T follicular helper cell (primary cell): Measurements from ENCODE around the gene BCL6B.
"Not testable (repeated sequence)": the region's sequence is repeated elsewhere in the genome, so short reads cannot be mapped to it uniquely, and the experiment has no call there.

Source experiments
- DNase-seq: peaks from one replicate; pipeline ENCODE4 v3.0.0-alpha.2; 2020; ENCODE audit warnings: low read depth

The BCL6B gene

DNA sequence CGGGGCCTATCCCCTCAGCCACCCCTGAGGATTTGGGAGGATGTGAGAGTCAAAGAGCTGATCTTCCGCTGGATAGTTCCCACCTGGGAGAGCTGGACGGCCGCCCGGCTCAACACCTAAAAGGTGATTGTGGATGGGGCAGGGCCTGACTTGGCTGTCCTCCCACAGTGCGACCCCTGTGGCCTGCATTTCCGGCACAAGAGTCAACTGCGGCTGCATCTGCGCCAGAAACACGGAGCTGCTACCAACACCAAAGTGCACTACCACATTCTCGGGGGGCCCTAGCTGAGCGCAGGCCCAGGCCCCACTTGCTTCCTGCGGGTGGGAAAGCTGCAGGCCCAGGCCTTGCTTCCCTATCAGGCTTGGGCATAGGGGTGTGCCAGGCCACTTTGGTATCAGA, 4.5 kb downstream of the BCL6B start:
- no peak for DNase-seq

DNA sequence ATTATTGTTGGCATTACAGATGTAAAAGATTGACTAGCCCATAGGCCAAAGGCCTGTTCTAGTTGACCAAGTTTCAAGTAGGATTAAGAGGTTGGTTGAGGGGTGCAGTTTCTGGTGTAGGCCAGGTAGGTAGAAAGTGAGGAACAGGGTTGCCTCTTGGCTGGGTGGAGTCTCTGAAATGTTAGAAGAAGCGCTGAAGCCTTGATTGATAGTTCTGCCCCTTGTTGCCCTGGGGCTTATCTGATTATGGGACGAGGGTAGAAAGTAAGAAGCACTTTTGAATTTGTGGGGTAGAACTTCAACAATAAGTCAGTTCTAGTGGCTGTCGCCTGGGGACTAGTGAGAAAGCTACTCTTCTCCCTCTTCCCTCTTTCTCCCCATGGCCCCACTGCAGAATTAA, 6.2 kb downstream of the BCL6B start:
- no peak for DNase-seq

- DNase-seq = peak; percentile 37
Measured at GRCh38 chr17:7029659-7030058, 6.8 kb downstream of the BCL6B start.

- no peak for DNase-seq
Measured at GRCh38 chr17:7034955-7035590, 12.2 kb downstream of the BCL6B start.

DNA sequence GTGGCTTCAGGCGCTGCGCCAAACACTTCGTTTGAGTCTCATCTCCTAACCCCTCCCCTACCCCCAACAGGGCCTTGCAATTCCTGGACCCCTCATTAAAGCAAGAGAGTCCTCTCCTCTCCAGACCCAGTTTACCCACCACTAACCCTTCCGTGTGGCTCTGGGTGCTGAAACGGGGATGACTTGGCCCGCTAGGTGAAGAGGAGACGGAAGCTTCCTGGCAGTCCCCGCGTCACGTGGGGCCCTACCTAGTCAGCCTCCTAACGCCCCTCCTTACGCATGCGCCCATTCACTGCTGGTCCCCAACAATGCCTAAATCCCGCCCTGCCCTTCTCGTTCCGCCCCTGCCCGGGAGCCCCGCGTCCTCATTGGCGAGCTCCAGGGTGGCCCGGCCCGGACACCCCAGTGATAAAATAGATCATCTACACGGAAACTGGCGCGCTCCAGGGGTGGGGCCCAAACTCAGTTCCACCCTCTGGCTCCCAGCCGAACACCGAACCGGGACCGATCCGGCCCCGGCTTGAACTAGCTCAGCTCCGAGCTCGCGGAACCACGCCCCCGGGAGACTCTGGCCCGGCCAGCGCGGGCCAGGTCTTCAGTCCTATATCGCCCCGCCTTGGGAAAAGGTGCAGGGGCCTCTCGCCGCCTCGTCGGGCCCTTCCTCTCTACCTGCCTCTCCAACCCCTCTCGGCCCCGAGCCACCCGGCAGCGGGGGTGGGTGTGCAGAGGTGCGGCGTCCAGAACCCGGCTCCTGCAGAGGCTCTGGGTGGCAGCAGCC, 12.9 kb downstream of the BCL6B start, which contains the start of gene SLC16A13:
Gene SLC16A13 (plus strand): TSS at position 425 of the 778 bp plus-strand sequence. CDS start 368 bp downstream, outside the sequence.
- DNase-seq = peak; percentile 98

- DNase-seq = no peak
Measured at GRCh38 chr17:7038025-7038862, 15.4 kb downstream of the BCL6B start.

DNA sequence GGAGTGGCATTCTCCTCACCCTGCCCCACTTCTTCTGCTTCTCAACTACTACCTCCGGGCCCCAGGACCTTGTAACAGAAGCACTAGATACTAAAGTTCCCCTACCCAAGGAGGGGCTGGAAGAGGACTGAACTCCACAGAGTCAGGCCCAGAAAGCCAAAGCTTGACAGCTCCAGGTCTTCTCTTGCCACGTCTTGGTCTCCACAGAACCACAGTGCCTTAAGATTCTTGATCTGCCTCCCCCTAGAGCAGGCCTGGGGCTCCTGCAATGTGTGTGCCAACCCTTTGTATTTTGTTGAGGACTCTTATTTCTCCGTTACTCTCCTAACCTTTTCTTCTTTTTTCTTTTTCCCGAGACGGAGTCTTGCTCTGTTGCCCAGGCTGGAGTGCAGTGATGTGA, 17.0 kb downstream of the BCL6B start:
- DNase-seq = no peak

- DNase-seq = no peak
Measured at GRCh38 chr17:7041607-7042500, 19.0 kb downstream of the BCL6B start.

GRCh38 chr17:7042501-7043181, 19.8 kb downstream of the BCL6B start:
- peak; percentile 28 for DNase-seq

- DNase-seq = no peak
Measured at GRCh38 chr17:7043182-7043496, 20.3 kb downstream of the BCL6B start.

- DNase-seq = no peak
Measured at GRCh38 chr17:7043497-7044198, 20.8 kb downstream of the BCL6B start, which contains the start of gene SLC16A11. Gene SLC16A11, minus strand, starts transcription at chr17:7044092. Its CDS starts 579 bp downstream, at chr17:7043513.

- peak; percentile 34 for DNase-seq
Measured at GRCh38 chr17:7045492-7046126, 22.8 kb downstream of the BCL6B start.

GRCh38 chr17:7046127-7046724, 23.4 kb downstream of the BCL6B start:
- DNase-seq = no peak

- DNase-seq = peak; percentile 73
Measured at GRCh38 chr17:7046725-7047397, 24.0 kb downstream of the BCL6B start.

GRCh38 chr17:7047566-7047965, 24.7 kb downstream of the BCL6B start:
- DNase-seq = no peak

DNA sequence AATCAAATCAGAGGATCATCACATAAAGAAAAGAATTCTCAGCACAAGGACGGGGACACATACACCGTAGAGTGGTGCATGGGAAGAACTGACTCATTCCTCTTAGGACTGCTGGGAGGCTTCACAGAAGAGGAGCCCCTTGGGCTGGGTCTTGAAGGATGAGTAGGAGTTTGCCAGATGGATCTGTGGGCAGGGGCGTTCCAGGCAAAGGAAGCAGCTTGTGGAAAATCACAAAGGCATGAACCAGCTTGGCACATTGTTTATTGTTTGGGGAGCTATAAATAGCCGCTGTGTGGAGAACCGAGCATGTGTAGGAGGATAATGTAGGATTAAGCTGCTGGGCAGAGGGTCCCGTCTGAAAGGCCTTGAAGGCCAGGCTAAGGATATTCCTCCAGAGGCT, 26.1 kb downstream of the BCL6B start:
- no peak for DNase-seq

GRCh38 chr17:7050583-7050982, 27.7 kb downstream of the BCL6B start:
- DNase-seq = not testable (repeated sequence)

DNA sequence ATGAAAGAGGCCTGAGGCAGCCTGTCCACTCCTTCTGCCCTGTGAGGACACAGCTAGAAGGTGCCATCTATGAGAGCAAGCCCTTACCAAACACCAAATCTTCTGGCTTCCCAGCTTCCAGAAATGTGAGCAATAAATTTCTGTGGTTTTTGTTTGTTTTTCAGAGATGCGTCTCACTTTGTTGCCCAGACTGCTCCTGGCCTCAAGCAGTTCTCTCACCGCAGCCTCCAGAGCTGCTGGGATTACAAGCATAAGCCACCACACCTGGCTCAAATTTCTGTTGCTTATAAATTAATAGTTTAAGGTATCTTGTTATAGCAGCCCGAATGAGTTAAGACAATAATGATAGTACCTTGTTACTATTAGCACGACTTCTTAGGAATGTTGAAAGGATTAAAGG, 33.5 kb downstream of the BCL6B start:
- no peak for DNase-seq
